A549 treated with RU486 at 1 μM for 4 hours (cell line): Measurements from ENCODE around the gene TWNK. TPM values are rescaled to one million over a fixed set of nuclear protein-coding genes. Genes with fewer than 3 reads are reported as not detected.

Experiments
- total RNA-seq: library from RNA; stranded (reverse); fragments of 200-300 nt; extraction: Qiagen RNA extraction; gene quantifications from 5 replicates; pipeline ENCODE4 v1.2.3, GENCODE V29; 2022; ENCODE audit warnings: low read depth

TWNK gene
- total RNA-seq = 40.4 to 51.7 TPM (median 47.3 TPM) in 5 replicates

DNA sequence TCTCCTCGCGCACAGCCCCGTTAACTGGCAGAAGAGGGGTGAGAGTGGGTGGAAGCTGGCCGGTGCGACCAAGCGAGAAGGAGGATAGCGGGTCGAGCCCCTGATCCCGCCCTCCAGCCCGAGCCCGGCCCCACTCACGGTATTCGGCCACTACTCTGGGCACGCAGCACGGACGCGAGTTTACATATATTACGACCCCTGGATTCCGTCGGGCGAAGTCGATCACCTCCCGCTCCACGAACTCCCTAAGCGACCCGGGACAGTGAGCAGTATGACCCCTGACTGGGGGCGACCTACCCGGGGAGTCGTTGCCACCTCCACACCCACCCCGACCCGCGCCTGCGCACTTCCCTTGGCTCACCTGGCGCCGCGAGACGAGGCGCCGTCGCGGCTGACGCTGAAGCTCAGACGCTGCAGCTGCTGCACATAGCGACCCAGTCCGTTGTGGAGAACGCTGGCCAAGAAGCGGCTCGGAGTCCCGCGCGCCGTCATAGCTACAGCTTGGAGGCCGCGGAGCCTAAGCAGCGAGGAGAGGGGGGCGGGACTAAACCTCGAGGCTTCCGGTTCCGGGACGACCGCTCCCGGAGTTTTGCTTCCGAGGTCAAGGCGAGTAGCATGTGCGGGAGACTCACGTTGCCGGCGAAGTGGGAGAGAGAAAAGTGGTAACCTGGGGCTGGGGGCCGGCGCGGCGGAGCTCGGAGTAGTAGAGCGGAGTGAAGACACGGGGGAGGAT lies at the start of gene TWNK, which contains the start of gene MRPL43:
TSS of gene TWNK (plus strand) at position 592 of the 733 bp plus-strand sequence. CDS start 668 bp downstream, outside the sequence.
TSS of gene MRPL43 (minus strand) at position 546 of the 733 bp plus-strand sequence. CDS start at position 492, 54 bp downstream.

DNA sequence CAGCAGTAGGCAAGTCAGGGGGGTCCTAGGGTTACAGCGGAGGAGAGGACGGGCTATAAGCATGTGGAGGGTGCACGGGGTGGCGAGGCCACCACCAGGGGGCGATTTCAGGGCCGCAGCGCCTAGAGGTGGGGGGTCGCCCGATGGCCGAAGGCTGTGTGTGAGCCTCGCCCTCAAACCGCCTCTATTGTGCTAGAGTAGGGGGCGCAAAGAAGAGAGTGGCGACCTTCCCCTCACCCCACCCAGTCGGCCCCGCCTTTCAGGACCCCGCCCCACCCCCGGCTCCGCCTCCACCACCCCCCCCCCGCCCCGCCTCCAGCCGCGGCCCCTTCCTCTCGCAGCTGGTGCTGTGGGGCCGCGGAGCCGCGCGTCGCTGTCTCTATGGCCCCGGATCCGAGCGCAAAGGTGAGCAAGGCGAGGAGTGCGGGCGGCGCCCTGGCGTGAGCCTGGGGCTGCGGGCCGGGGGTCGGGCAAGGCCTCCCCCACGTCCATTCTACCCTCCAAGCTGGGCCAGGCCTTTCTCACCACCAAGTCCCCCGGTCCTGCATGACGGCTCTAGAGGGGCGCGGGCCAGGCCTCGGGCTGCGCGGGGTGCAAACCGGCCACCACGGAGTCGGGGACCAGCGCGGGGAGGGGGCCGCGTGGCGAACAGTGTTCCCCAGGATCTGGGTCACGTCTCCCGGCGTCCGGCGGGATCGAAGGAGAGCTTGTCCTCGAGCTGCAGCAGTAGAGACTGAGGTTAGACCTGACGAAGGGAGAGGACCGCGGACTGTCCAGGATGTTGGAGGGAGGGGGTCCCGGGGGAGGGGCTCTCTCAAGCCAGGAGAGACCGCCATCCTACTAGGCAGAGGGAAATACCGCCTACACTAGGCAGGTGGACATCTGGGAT lies 17.9 kb upstream of the TWNK start, which contains the start of gene SEMA4G:
TSS of gene SEMA4G (plus strand) at position 318 of the 889 bp plus-strand sequence. CDS start 3,409 bp downstream, outside the sequence.

DNA sequence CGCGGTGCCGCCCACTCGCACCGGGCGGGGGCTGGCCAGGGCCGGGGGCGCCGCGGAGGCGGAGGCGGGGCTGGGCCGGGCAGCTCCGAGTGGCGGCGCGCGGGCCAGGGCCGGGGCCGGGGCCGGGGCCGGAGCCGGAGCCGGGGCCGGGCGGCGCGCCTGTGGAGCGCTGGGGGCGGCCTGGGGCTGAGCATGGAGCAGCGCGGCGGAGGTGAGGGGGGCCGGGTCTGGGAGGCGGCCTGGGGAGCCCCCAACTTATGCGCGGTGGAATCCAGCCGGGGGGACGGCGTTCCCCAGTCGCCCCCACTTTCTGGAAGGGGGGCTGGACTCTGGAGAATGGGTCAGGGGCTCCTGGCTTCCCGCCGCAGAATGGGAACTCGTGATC lies 12.4 kb downstream of the TWNK start, which contains the start of gene LZTS2:
TSS of gene LZTS2 (plus strand) at position 67 of the 385 bp plus-strand sequence. CDS start 2,731 bp downstream, outside the sequence.

DNA sequence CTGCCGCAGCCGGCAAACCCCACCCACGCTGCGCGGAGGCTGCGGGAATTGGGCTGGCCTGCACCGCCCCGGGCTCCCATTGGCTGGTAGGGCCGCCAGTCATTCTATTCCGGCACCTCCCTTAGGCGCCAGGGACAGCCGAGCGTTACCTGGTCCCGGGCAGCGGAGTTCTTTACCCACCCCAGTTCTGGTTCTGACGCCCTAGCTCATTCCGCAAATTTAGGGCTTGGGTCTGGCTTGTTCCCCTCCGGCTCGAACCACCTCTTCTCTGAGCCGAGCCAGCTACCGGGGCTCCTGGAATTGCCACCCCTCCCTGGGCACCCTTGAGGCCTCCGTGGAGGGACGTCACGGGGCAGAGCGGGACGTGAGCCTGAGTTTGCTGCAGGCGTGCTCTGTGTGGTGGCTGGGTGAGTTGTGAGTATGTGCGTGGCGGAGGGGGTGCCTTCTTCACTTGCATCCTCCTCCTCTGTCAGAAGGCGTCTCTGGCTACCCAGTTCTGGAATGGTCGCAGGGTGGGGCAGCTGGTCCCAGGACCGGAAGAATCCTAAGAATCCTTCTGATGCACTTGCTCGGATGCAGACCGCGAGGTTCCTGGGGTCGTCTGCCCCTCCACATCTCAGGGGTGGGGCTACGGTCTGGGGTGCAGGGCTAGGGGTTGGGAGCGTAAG lies 43.9 kb downstream of the TWNK start, which contains the start of the genes PDZD7 and SFXN3:
TSS of gene PDZD7 (minus strand) at position 2 of the 668 bp plus-strand sequence. CDS start 910 bp downstream, outside the sequence.
TSS of gene SFXN3 (plus strand) at position 107 of the 668 bp plus-strand sequence. CDS start 3,461 bp downstream, outside the sequence.

Other genes starting within 250 kb of the TWNK start
- 0.23 to 0.34 TPM (median 0.33 TPM) in 5 replicates for gene PAX2, start 242.0 kb upstream of the TWNK start, total RNA-seq
- gene SLF2, start 74.6 kb upstream of the TWNK start, total RNA-seq = 5.7 to 10.5 TPM (median 9.6 TPM) in 5 replicates
- 8.3 to 11.0 TPM (median 9.7 TPM) in 5 replicates for gene SEMA4G, start 18.0 kb upstream of the TWNK start, total RNA-seq
- 76.3 to 106 TPM (median 97.8 TPM) in 5 replicates for gene MRPL43, start within 50 bp of the TWNK start, total RNA-seq
- 30.7 to 47.3 TPM (median 38.8 TPM) in 5 replicates for gene LZTS2, start 12.3 kb downstream of the TWNK start, total RNA-seq
- gene PDZD7, start 43.6 kb downstream of the TWNK start, total RNA-seq = 0.61 to 1.1 TPM (median 0.63 TPM) in 5 replicates
- 39.7 to 48.0 TPM (median 42.5 TPM) in 5 replicates for gene SFXN3, start 43.7 kb downstream of the TWNK start, total RNA-seq
- 1.9 to 3.1 TPM (median 2.6 TPM) in 5 replicates for gene KAZALD1, start 74.4 kb downstream of the TWNK start, total RNA-seq
- not detected in 5 replicates for gene TLX1, start 143.8 kb downstream of the TWNK start, total RNA-seq
- not detected in 5 replicates for gene LBX1, start 241.9 kb downstream of the TWNK start, total RNA-seq